ENCODE measurements around the gene MYOT. TPM values are rescaled to one million over a fixed set of nuclear protein-coding genes. Genes with fewer than 3 reads are reported as not detected.

The MYOT gene
- total and polyA plus RNA-seq, 2 experiments from 2014 or later, result 0.39 TPM; not detected in 1

DNA sequence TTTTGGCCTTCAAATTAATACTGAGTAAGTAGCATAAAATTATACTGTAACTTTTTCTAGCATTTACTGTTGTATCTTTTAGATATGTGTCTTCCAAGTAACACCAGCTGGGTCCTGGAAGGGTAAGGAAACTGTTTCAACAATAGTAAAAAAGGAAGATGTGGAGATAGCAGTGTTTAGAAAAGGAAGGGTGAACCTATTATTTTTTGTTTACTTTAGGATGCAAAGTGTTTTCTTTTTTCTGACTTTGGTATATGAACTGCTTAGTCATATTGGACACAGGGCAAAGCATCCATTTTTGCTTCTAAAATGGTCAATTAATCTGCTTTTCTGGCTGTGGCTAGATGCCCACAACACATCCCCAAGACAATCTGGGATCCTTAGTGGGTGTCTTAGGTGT lies 26.9 kb downstream of the MYOT start:
- in situ Hi-C loops (cut with MboI), result no loop called here

DNA sequence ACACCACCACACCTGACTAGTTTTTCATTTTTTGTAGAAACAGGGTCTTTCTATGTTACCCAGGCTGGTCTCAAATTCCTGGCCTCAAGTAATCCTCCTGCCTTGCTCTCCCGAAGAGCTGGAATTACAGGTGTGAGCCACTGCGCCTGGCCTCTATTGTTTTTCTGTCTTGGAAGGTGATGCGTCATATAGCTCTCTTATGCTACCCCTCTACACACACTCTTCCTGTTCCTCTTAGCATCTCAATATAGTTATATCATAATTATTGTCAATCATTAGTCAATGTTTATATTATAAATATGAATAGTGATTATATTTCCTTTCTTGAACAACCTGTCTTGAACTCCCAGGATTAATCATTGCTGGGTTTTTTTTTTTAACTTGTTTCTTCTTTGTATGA lies 28.9 kb downstream of the MYOT start:
- Histone ChIP-seq H4K20me1 (ENCODE audit: insufficient read depth) (no peaks in the 10 kb centered on the region), H3K4me3 (no peak overlapping the region), H2AFZ (no peak overlapping the region), H3K4me1 (ENCODE audit: insufficient read depth) (no peaks in the 10 kb centered on the region), H3K4me2 (ENCODE audit: unreplicated experiment) (no peak overlapping the region), H3K9ac (no peak overlapping the region), H3K27ac (no peak overlapping the region), H3F3A (ENCODE audit: insufficient read depth) (no peaks in the 10 kb centered on the region), H3K36me3 (ENCODE audit: low read depth) (no peaks in the 10 kb centered on the region), H3K9me2 (ENCODE audit: insufficient read depth) (no peaks in the 10 kb centered on the region), H3K27me3 (replicated peaks; ENCODE audit: insufficient read depth) (no peaks in the 10 kb centered on the region), H3K79me2 (ENCODE audit: insufficient read depth) (no peaks in the 10 kb centered on the region), H3K9me3 (ENCODE audit: low read depth) (no peaks in the 10 kb centered on the region)
- no peak for DNase-seq
- in situ Hi-C loops (cut with MboI), result no loop called here
- WGBS, 2 experiments (ENCODE audit: low coverage in 1 of 2, low lambda C conversion rate in 2 of 2, missing lambda C conversion rate in 2 of 2), result 96 to 97% methylated on average over 3 of the region's 3 CpGs
- TF ChIP-seq EZH2phosphoT487 (IDR thresholded peaks at IDR 0.05; ENCODE audit: insufficient read depth, low read depth) (no peak), EZH2 (IDR thresholded peaks at IDR 0.05; ENCODE audit: insufficient read depth, poor library complexity, severe bottlenecking) (no peak)

More for the DNA sequence above, 26.9 kb downstream of the MYOT start:
- no peaks in the 10 kb centered on the region for H4K20me1 ChIP-seq (ENCODE audit: insufficient read depth)
- no peaks in the 10 kb centered on the region for H3K9me3 ChIP-seq (ENCODE audit: low read depth)
- TF ChIP-seq EZH2phosphoT487 (IDR thresholded peaks at IDR 0.05; ENCODE audit: insufficient read depth, low read depth) (no peak), EZH2 (IDR thresholded peaks at IDR 0.05; ENCODE audit: insufficient read depth, poor library complexity, severe bottlenecking) (no peak)
- no peaks in the 10 kb centered on the region for H3K36me3 ChIP-seq (ENCODE audit: low read depth)
- no peaks in the 10 kb centered on the region for H3F3A ChIP-seq (ENCODE audit: insufficient read depth)
- H3K4me3 ChIP-seq, result no peak overlapping the region
- H2AFZ ChIP-seq, result no peak overlapping the region
- H3K27me3 ChIP-seq (replicated peaks; ENCODE audit: insufficient read depth), result no peaks in the 10 kb centered on the region
- DNase-seq, result no peak
- H3K4me2 ChIP-seq (ENCODE audit: unreplicated experiment), result no peak overlapping the region
- H3K79me2 ChIP-seq (ENCODE audit: insufficient read depth), result no peaks in the 10 kb centered on the region
- H3K4me1 ChIP-seq (ENCODE audit: insufficient read depth), result no peaks in the 10 kb centered on the region
- H3K9me2 ChIP-seq (ENCODE audit: insufficient read depth), result no peaks in the 10 kb centered on the region
- H3K27ac ChIP-seq, result no peak overlapping the region
- no peak overlapping the region for H3K9ac ChIP-seq

DNA sequence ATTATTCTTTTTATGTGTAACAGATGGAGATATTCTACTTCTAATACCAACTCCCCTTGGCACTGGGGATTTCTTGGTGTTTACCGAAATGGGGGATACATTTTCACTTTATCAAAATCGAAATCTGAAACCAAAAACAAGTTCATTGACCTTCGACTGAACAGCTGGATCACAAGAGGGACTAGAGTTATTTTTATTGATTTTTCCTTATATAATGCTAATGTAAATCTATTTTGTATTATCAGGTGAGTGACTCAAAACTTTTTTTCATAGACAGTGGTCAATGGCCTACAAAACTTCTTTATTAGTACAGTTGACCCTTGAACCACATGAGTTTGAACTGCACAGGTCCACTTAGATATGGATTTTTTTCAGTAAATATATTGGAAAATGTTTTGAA lies 31.8 kb downstream of the MYOT start:
- TF ChIP-seq EZH2phosphoT487 (IDR thresholded peaks at IDR 0.05; ENCODE audit: insufficient read depth, low read depth) (no peak), EZH2 (IDR thresholded peaks at IDR 0.05; ENCODE audit: insufficient read depth, poor library complexity, severe bottlenecking) (no peak)
- no peaks in the 10 kb centered on the region for H4K20me1 ChIP-seq (ENCODE audit: insufficient read depth)
- H2AFZ ChIP-seq, result no peak overlapping the region
- no peaks in the 10 kb centered on the region for H3K27me3 ChIP-seq (replicated peaks; ENCODE audit: insufficient read depth)
- H3K4me1 ChIP-seq (ENCODE audit: insufficient read depth), result no peaks in the 10 kb centered on the region
- H3K79me2 ChIP-seq (ENCODE audit: insufficient read depth), result no peaks in the 10 kb centered on the region
- H3K9ac ChIP-seq, result no peak overlapping the region
- H3K36me3 ChIP-seq (ENCODE audit: low read depth), result no peaks in the 10 kb centered on the region
- H3F3A ChIP-seq (ENCODE audit: insufficient read depth), result no peaks in the 10 kb centered on the region
- H3K4me2 ChIP-seq (ENCODE audit: unreplicated experiment), result no peak overlapping the region
- no peak overlapping the region for H3K27ac ChIP-seq
- in situ Hi-C loops (cut with MboI), result no loop called here
- no peaks in the 10 kb centered on the region for H3K9me2 ChIP-seq (ENCODE audit: insufficient read depth)
- no peak for DNase-seq
- 66 to 70% methylated on average over 3 of the region's 3 CpGs for WGBS, 2 experiments (ENCODE audit: low coverage in 1 of 2, low lambda C conversion rate in 2 of 2, missing lambda C conversion rate in 2 of 2)
- no peak overlapping the region for H3K4me3 ChIP-seq
- H3K9me3 ChIP-seq (ENCODE audit: low read depth), result no peaks in the 10 kb centered on the region

DNA sequence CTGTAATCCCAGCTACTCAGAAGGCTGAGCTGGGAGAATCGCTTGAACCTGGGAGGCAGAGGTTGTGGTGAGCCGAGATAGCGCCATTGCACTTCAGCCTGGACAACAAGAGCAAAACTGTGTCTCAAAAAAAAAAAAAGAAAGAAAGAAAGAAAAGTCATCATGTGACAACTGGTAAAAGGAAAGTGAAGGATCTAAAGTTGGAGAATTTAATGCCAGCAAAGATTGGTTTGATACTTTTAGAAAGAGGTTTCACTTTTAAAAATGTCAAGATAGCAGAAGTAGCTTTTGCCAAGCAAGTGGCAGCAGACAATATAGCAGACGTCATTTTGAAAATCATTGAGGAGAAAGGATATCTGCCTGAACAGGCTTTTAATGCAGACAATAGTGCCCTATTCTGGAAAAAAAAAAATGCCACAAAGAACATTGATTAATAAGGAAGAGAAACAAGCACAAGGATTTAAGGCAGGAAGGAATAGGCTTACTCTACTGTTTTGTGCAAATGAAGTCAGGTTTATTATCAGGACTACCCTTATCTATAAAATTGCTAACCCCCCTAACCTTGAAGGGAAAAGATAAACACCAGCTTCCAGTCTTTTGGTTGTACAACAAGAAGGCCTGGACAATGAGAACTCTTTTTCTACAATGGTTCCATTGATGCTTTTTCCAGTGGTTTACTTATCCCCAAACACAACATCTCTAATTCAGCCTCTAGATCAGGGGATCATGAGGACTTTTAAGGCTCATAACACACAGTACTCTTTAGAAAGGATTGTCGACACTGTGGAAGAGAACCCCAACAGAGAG lies 33.6 kb downstream of the MYOT start:
- DNase-seq, result no peak
- no peak overlapping the region for H3K4me2 ChIP-seq (ENCODE audit: unreplicated experiment)
- H3K4me1 ChIP-seq (ENCODE audit: insufficient read depth), result no peaks in the 10 kb centered on the region
- no peak overlapping the region for H3K9ac ChIP-seq
- H3K9me2 ChIP-seq (ENCODE audit: insufficient read depth), result no peaks in the 10 kb centered on the region
- H3K27me3 ChIP-seq (replicated peaks; ENCODE audit: insufficient read depth), result no peaks in the 10 kb centered on the region
- in situ Hi-C loops (cut with MboI), result no loop called here
- no peak overlapping the region for H3K4me3 ChIP-seq
- H2AFZ ChIP-seq, result no peak overlapping the region
- WGBS, 2 experiments (ENCODE audit: low coverage in 1 of 2, low lambda C conversion rate in 2 of 2, missing lambda C conversion rate in 2 of 2), result 79% methylated on average over 5 of the region's 5 CpGs
- H3F3A ChIP-seq (ENCODE audit: insufficient read depth), result no peaks in the 10 kb centered on the region
- no peaks in the 10 kb centered on the region for H3K9me3 ChIP-seq (ENCODE audit: low read depth)
- no peak for TF ChIP-seq EZH2phosphoT487 (IDR thresholded peaks at IDR 0.05; ENCODE audit: insufficient read depth, low read depth)
- no peak for TF ChIP-seq EZH2 (IDR thresholded peaks at IDR 0.05; ENCODE audit: insufficient read depth, poor library complexity, severe bottlenecking)
- H4K20me1 ChIP-seq (ENCODE audit: insufficient read depth), result no peaks in the 10 kb centered on the region
- no peaks in the 10 kb centered on the region for H3K79me2 ChIP-seq (ENCODE audit: insufficient read depth)
- H3K36me3 ChIP-seq (ENCODE audit: low read depth), result no peaks in the 10 kb centered on the region
- H3K27ac ChIP-seq, result no peak overlapping the region

Measured in GM23248 (cell line).